GM10266 (cell line): Measurements from ENCODE around the gene DRD3.

Experiments used
- DNase-seq: peaks from one replicate; pipeline ENCODE4 v3.0.0; 2012; ENCODE audit errors: extremely low spot score
- CTCF ChIP-seq: IDR thresholded peaks from 2 replicates; pipeline ENCODE4 v1.5.1; 2012; ENCODE audit warnings: mild to moderate bottlenecking, low read depth; ENCODE audit not compliant: control insufficient read depth, insufficient read depth; ENCODE audit errors: missing control alignments

DRD3 gene

DNA sequence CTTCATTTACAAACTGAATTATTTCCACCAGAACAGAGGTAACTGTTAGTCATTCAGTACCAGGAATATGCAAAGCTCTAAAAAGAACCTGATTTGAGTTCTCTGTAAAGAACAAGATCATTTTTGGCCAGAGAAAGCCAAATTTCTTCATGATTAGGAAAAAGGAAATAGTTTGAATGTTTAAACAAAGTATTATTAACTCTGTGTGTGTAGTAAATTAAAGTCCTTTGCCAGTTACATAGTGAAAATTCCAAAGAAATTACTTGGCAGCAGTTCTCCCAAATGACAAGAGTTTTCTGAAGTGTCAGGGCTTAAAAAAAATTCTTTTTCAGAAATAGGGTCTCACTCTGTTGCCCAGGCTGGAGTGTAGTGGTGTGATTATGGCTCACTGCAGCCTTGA, 97.8 kb downstream of the DRD3 start:
- TF ChIP-seq CTCF, result no peak
- no peak for DNase-seq

GRCh38 chr3:114080201-114080600, 98.7 kb downstream of the DRD3 start:
- no peak for DNase-seq
- no peak for TF ChIP-seq CTCF

GRCh38 chr3:114079761-114080160, 99.1 kb downstream of the DRD3 start:
- no peak for DNase-seq
- no peak for TF ChIP-seq CTCF

DNA sequence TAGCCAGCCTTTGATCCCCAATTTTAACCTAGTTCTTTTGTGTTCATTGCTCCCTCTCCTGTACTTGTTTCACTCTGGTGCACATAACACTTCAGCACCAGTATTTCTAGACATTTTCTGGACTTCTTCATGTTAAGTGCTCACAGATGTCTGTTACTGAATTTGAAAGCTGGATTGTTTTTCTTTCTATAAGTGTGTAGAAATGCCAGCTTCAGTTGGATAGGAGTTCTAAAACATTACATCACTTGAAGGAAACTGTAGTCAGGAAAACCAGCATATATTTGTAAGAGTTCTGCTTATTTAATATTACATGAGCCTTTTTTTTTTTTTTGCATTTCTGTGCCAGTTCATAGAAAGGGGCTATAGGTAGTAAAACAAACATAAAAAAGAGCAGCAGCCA, 100.7 kb downstream of the DRD3 start:
- DNase-seq, result no peak
- TF ChIP-seq CTCF, result no peak
